ENCODE results near the gene OPN5.

OPN5 gene

GRCh38 chr6:47801984-47802383 is 20.2 kb downstream of the OPN5 start:
- Histone ChIP-seq H3K4me3 (ENCODE audit: insufficient read depth, low read length, poor library complexity, severe bottlenecking) (no peak overlapping the region), H3K9ac (ENCODE audit: low read length) (no peak overlapping the region), H3K4me2 (ENCODE audit: low read depth, low read length, poor library complexity, severe bottlenecking) (no peak overlapping the region), H3K27me3 (ENCODE audit: low read length) (no peaks in the 10 kb centered on the region), H3K36me3 (ENCODE audit: low read length) (no peaks in the 10 kb centered on the region), H3F3A (ENCODE audit: insufficient read depth) (no peaks in the 10 kb centered on the region), H2AFZ (ENCODE audit: low read depth, low read length, severe bottlenecking) (no peak overlapping the region), H3K79me2 (ENCODE audit: insufficient read depth, low read length) (no peaks in the 10 kb centered on the region), H3K27ac (ENCODE audit: low read depth, low read length) (no peak overlapping the region), H3K9me3 (ENCODE audit: insufficient read depth, low read length) (no peaks in the 10 kb centered on the region), H4K20me1 (ENCODE audit: low read depth, low read length) (no peaks in the 10 kb centered on the region), H3K9me2 (replicated peaks; ENCODE audit: insufficient read depth, low read length) (no peaks in the 10 kb centered on the region)
- TF ChIP-seq EZH2phosphoT487 (conservative IDR thresholded peaks at IDR 0.05; ENCODE audit: low read length) (no peak), CTCF (IDR thresholded peaks at IDR 0.05; ENCODE audit: insufficient read depth, low read length, poor library complexity, severe bottlenecking) (no peak)

GRCh38 chr6:47804821-47805220 is 23.0 kb downstream of the OPN5 start:
- H3K4me3 ChIP-seq (ENCODE audit: insufficient read depth, low read length, poor library complexity, severe bottlenecking), result no peak overlapping the region
- no peaks in the 10 kb centered on the region for H3K36me3 ChIP-seq (ENCODE audit: low read length)
- no peaks in the 10 kb centered on the region for H3K27me3 ChIP-seq (ENCODE audit: low read length)
- H4K20me1 ChIP-seq (ENCODE audit: low read depth, low read length), result no peaks in the 10 kb centered on the region
- H3K9ac ChIP-seq (ENCODE audit: low read length), result no peak overlapping the region
- H2AFZ ChIP-seq (ENCODE audit: low read depth, low read length, severe bottlenecking), result no peak overlapping the region
- TF ChIP-seq CTCF (IDR thresholded peaks at IDR 0.05; ENCODE audit: insufficient read depth, low read length, poor library complexity, severe bottlenecking), result no peak
- no peak for TF ChIP-seq EZH2phosphoT487 (conservative IDR thresholded peaks at IDR 0.05; ENCODE audit: low read length)
- no peak overlapping the region for H3K27ac ChIP-seq (ENCODE audit: low read depth, low read length)
- no peaks in the 10 kb centered on the region for H3K9me2 ChIP-seq (replicated peaks; ENCODE audit: insufficient read depth, low read length)
- no peaks in the 10 kb centered on the region for H3K79me2 ChIP-seq (ENCODE audit: insufficient read depth, low read length)
- no peak overlapping the region for H3K4me2 ChIP-seq (ENCODE audit: low read depth, low read length, poor library complexity, severe bottlenecking)
- no peaks in the 10 kb centered on the region for H3F3A ChIP-seq (ENCODE audit: insufficient read depth)
- no peaks in the 10 kb centered on the region for H3K9me3 ChIP-seq (ENCODE audit: insufficient read depth, low read length)

GRCh38 chr6:47809873-47810272 is 28.0 kb downstream of the OPN5 start:
- H2AFZ ChIP-seq (ENCODE audit: low read depth, low read length, severe bottlenecking), result no peak overlapping the region

More at GRCh38 chr6:47809873-47810272, 28.0 kb downstream of the OPN5 start:
- H3K36me3 ChIP-seq (ENCODE audit: low read length), result no peaks in the 10 kb centered on the region
- no peak overlapping the region for H3K27ac ChIP-seq (ENCODE audit: low read depth, low read length)
- H3F3A ChIP-seq (ENCODE audit: insufficient read depth), result no peaks in the 10 kb centered on the region
- H3K4me2 ChIP-seq (ENCODE audit: low read depth, low read length, poor library complexity, severe bottlenecking), result no peak overlapping the region
- no peaks in the 10 kb centered on the region for H3K27me3 ChIP-seq (ENCODE audit: low read length)
- H3K9me2 ChIP-seq (replicated peaks; ENCODE audit: insufficient read depth, low read length), result no peaks in the 10 kb centered on the region
- H4K20me1 ChIP-seq (ENCODE audit: low read depth, low read length), result no peaks in the 10 kb centered on the region
- no peaks in the 10 kb centered on the region for H3K79me2 ChIP-seq (ENCODE audit: insufficient read depth, low read length)
- TF ChIP-seq EZH2phosphoT487 (conservative IDR thresholded peaks at IDR 0.05; ENCODE audit: low read length) (no peak), CTCF (IDR thresholded peaks at IDR 0.05; ENCODE audit: insufficient read depth, low read length, poor library complexity, severe bottlenecking) (no peak)
- H3K4me3 ChIP-seq (ENCODE audit: insufficient read depth, low read length, poor library complexity, severe bottlenecking), result no peak overlapping the region
- no peaks in the 10 kb centered on the region for H3K9me3 ChIP-seq (ENCODE audit: insufficient read depth, low read length)
- H3K9ac ChIP-seq (ENCODE audit: low read length), result no peak overlapping the region
